NCI-H460 (cell line): Measurements from ENCODE around the gene BPIFB3. TPM values are rescaled to one million over a fixed set of nuclear protein-coding genes. Genes with fewer than 3 reads are reported as not detected.
"Not testable (repeated sequence)": the region's sequence is repeated elsewhere in the genome, so short reads cannot be mapped to it uniquely, and the experiment has no call there.

ENCODE experiments used
- DNase-seq: peaks from one replicate; pipeline ENCODE4 v3.0.0-alpha.2; 2016; ENCODE audit warnings: low read depth; ENCODE audit errors: extremely low read depth
- total RNA-seq: library from RNA; depleted of rRNA; stranded (reverse); fragments of >200 nt; shearing (Covaris generic); gene quantifications from 2 replicates; pipeline ENCODE4 v1.2.3, GENCODE V29; 2014

The BPIFB3 gene
- total RNA-seq, 1 experiment from 2014 or later, result not detected

DNA sequence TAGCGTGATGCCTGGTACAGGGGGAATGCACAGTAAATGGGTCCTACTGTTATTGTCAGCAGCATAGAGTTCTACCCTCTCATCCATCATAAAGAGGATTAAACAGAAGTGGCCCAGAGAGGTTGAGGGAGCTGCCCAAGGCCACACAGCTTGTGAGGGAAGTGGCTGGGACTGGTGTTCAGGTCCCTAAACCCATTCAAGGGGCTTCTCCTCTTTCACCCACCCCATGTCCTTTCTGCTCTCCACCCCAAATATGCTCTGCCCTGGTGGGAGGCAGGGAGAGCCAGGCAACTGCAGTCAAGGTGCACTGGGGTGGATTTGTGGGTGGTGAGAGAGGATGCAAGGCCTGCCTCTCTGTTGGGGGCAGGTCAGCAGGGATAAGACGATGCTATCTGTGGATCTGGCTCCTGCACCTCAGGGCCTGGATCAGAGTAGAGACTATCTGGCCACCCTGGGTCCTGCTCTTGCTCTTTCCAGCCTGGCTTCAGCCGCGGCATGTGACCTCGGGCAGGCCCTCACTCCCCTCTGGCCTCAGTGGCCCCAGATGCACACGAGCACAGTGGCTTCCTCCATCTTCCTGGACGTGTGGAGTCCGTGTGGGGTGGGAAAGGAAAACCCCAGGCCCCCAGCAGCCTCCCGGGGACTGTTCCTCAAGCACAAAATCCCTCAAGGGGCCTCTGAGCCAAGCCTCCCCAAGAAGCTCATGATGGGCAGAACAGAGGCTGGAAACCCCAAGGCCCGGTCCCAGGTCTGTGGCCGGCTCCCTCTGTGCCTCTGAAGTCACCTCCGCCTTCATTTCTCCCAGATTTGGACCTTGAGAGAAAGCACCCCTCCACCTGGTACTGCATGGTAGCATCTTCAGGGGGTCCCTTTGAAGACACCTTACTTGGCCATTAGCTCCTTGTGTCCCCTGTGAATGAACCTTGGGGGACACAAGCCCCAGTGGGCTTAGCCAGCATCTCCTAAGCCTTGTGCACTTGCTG is 25.6 kb upstream of the BPIFB3 start:
- DNase-seq, result no peak

- DNase-seq, result no peak
Measured at GRCh38 chr20:33028875-33029274, 24.8 kb upstream of the BPIFB3 start.

DNA sequence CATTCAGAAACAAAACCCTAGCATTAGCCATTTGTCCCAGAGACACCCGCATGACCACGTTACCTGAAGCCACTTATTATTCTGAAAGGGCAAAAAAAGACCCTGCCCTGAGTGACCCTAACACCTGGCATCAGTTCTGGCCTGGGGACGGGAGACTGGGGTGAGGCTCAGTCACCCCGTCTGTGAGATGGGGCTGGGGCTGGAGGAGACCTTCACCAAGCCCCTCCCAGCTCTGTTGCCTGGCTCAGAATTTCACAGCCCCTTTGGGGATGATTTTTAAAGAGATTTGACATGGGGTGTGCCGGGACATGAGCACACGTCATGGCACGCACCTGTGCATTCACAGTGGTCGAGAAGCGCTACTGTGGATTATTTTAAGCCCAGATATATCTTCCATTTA is 23.6 kb upstream of the BPIFB3 start:
- DNase-seq, result no peak

DNA sequence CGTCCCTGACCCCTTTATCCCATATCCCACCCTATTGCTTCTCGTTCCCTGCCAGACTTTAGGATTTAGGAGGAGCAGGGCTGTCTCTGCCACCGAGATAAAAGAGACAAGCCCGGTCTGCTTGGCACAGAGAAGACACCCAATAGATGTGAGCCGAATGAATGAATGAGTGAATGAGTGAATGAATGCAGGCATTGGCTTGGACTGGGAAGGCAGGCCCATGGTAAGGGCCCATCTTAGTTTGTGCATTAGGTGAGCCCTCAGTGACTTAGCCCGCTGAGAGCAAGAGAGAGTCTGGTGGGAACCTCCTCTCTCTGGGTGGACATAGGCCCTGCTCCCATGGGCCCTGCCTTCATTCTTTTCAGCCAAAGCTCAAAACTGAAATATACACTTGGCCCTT is 23.1 kb upstream of the BPIFB3 start:
- no peak for DNase-seq

- no peak for DNase-seq
Measured at GRCh38 chr20:33031531-33031930, 22.2 kb upstream of the BPIFB3 start, which contains the start of gene BPIFB6. BPIFB6 (plus strand) TSS chr20:33031648; CDS start chr20:33031648, 0 bp downstream.

GRCh38 chr20:33032555-33032954 is 21.1 kb upstream of the BPIFB3 start:
- DNase-seq, result no peak

- no peak for DNase-seq
Measured at GRCh38 chr20:33033381-33033780, 20.3 kb upstream of the BPIFB3 start.

- no peak for DNase-seq
Measured at GRCh38 chr20:33034115-33034514, 19.6 kb upstream of the BPIFB3 start.

- no peak for DNase-seq
Measured at GRCh38 chr20:33034901-33035492, 18.7 kb upstream of the BPIFB3 start.

GRCh38 chr20:33037456-33037855 is 16.2 kb upstream of the BPIFB3 start:
- no peak for DNase-seq

GRCh38 chr20:33038243-33038642 is 15.5 kb upstream of the BPIFB3 start:
- no peak for DNase-seq

DNA sequence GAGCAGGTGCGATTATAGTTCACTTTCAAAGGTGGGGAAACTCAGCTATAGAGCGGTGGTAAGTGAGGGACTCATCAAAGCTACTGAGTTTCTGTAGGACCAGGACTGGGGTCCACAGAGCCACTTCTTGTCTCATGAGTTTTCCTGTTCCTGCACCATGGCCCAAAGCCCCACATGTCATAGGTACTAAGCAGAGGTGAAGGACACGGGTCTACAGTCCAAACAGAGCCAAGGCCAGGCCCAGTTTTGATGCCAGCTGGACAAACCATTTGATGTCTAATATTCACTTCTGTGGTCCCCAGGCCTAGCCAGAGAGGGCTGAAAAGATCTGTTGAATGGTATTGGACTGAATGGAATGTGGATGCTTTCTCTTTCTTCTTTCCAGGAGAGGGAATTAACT is 11.3 kb upstream of the BPIFB3 start:
- DNase-seq, result no peak

DNA sequence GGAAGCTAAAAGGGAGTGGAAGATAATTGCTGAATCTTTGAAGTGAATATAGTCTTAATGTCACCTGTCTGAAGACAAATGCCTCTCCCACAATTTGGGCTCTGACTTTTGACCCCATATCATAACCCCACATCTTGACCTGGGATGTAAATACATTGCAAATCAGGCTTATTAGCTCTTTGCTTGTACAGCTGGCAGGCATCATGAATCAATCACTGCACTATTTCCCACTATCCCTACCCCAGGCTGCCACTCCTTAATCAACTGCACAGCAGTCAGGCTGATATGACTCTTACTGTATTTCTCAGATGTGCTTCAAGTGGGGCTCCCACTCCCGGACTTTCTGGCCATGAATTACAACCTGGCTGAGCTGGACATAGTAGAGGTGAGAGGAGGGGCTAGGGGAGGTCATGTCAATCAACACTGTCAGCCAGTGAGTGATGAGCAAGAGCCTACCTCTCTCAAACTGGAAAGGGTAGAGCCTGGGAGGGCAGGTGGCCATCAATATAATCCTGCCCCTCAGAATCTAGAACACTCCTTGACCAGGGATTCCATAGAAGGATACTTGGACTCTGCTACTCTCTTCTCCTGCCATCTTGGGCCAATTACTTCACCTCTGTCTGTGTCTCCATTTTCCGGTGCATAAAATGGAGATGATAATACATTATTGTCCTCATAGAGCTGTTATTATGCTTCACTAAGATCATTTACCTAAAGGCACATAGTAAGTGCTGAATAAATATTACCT is 10.5 kb upstream of the BPIFB3 start:
- DNase-seq, result no peak

DNA sequence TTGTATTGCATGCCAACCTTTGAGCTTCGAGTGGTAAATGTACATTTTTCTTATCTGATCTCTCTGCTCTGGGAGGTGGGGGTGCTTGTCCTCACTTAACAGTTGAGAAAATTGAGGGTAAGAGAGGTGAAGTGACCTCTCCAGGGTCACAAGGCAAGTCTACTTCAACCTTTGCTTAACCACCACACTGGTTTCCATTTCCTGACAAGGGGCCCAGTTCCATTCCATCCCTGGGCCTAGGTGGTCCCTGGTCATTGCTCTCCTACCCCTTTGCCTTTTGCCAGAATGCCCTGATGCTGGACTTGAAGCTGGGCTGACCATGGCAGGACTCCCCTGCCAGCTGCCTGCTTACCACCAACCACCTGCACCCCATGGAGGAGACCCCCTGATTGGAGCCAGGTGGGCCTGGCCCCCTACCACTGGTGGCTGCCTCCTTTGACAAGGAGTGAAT is 9.9 kb upstream of the BPIFB3 start:
- no peak for DNase-seq

- not testable (repeated sequence) for DNase-seq
Measured at GRCh38 chr20:33045129-33045721, 8.5 kb upstream of the BPIFB3 start.

DNA sequence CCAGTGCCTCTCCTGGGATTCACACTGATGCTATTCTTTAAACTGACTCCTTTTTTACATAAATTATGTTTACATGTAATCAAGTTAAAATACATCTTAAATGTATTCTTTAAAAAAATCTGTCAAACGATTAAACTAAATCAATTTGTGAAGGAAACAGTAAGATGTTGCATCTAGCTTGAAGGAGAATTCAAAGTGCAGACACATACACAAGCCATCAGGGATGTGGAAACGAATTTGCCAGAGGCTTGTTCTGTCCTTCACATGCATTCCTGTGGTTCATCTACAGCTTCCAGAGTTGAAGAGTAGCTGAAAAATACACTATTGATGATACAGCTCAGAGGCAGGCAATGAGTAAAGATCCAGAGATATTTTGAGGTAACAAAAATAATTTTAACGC is 7.3 kb upstream of the BPIFB3 start:
- DNase-seq, result no peak

DNA sequence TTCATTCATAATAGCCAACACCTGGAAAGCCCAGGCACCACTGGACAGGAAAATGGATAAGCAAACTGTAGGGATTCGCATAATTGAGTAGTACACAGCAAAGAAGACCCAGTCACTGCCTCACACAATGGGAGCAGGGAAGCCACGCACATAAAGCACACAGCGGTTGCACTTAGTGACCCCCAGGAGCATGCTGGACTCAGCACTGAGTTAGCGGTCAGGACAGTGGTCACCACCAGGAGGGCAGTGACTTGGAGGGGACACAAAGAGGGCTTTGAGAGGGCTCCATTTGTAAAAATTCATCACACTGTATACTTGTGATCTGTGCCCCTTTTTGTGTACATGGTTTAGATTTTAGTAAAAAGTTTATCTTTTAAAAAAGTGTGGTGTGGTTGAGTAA is 2.4 kb upstream of the BPIFB3 start:
- DNase-seq, result no peak

- DNase-seq, result no peak
Measured at GRCh38 chr20:33054381-33054780, 678 bp downstream of the BPIFB3 start.

- DNase-seq, result no peak
Measured at GRCh38 chr20:33054791-33055190, 1.1 kb downstream of the BPIFB3 start.

DNA sequence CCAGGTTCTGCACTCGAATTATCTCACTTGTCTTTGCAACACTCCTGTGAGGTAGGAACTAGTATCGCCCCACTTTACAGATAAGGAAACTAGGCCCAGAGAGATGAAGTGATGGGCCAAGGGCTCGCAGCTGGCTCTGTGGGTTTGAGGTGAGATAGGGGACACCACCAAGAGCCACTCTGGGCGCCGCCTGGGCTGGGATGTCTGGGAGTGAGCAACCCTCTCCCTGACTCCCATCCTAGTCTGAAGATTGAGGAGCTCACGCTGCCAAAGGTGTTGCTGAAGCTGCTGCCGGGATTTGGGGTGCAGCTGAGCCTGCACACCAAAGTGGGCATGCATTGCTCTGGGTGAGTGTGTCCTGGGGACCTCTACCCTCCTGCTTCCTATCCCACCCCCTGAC is 5.4 kb downstream of the BPIFB3 start:
- DNase-seq, result no peak
